GM19467 (cell line): ENCODE results near the gene TSSK6.
"Not testable (repeated sequence)": the region's sequence is repeated elsewhere in the genome, so short reads cannot be mapped to it uniquely, and the experiment has no call there.

ENCODE experiments used
- ATAC-seq: cut with Tn5 transposase; IDR thresholded peaks from one replicate; pipeline ENCODE4 v1.9.1; 2021; ENCODE audit warnings: mild to moderate bottlenecking, moderate library complexity; ENCODE audit not compliant: unreplicated experiment

The TSSK6 gene

DNA sequence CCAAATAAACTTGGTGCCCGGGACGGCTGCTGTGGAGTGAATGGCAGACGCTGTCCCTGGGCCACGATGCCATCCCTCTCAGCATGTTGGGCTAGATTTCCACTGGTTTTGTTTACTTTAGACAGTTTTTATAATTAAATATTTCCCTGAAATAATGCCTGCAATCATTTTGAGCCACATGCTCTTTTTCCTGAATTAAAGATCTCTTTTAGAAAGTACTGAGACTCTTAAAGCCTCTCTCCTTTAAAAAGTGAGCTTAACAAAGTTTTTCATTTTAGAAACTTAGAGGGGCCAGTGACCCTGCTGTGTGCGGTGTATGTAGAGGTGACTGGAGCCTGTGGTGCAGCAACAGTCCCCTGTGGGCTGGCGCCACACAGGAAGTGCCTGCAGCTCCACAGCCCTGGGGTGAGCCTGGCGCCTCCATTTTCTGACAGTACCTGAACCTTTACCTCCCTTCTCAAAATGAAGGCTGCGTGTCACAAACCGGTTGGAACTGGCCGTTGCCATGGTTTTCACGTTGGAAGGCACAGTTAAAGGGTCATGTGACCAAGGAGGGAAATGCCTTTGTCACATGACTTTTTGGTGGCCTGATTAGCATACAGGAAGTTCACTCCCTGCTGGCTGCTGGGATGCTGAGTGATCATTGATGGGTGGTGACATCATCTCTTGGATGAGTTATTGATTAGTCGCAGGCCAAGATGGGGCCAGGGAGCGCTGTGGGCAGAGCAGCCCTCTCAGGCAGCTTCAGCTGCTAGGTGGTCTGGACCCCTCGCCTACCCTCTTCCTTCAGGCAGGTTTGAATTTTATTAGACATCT is 26.3 kb downstream of the TSSK6 start:
- peak; percentile 57 for ATAC-seq

GRCh38 chr19:19487950-19488874 is 27.1 kb downstream of the TSSK6 start:
- ATAC-seq, result no peak

DNA sequence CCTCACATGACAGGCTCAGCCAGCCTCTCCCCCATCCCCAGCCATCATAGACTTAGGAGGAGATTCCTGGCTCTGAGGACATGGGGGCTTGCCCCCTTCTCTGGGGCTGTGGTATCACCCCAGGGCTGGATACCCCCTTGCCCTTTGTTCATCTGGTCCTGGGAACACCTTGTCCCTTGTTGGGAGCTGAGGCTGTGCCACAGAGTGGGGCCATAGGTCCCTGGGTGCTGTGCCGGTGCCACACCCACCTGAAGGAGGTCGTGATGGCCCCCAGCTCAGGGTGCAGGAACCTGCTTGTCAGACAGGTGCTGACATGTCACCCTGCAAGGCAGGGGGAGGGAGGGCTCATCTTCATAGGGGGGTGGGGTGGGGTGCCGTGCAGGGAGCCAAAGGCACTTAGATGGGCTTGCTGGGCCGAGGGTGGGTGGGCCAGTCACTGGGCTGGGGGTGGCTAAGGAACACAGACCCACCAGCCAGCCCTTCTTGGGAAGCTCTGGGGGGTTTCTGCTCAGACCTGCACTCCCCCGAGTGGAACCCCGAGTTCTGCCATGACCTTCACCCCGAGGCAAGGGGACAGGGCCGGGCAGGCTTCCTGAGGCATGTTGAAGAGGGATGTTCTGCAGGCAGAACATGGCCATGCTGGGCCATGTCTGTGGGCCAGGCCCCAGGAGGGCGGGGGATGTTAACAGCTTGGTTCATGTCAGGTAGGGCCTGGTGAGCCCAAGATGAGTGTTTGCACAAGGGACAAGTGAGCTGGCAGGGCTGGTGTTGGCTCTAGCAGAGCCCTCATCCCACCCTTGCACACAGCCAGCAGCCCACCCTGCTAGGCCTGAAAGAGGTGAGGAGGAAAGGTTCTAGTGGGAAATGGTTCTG is 28.0 kb downstream of the TSSK6 start:
- no peak for ATAC-seq

DNA sequence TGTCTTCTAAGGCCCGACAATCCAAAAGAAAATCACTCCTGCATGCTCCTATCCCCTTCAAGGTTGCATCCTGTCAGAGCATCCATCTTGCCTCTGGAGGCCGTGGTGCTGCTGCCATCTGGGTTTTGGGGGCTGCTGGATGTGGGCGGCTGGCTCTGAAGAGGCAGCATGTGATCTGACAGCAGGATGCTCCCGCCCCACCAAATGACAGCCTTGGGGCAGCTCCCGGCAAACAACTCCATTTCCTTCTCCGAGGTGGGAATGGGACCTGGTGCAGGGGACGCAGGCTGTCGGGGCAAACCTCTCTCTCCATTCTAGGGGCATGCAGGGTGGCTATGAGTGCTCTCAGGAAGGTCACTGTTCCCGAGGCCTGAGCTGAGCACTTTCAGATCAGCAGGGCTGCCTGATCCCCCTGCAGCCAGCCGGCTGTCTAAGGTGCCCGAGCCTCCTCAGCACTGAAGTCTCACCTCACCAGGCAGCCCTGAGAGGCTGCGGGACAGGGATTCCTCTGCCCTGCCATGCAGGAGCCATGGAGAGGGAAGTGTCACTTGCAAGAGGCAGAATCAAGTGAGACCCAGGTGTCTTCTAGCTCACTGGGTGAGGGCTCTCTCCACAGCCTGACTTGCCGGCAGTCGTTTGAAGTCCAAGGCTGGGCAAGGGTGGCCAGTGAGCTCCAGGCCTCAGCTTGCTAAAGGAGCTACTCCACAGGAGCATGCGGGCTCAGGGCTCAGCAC is 28.8 kb downstream of the TSSK6 start:
- no peak for ATAC-seq

- no peak for ATAC-seq
Observed at GRCh38 chr19:19485998-19486290, 29.4 kb downstream of the TSSK6 start.

GRCh38 chr19:19485161-19485997 is 30.0 kb downstream of the TSSK6 start:
- no peak for ATAC-seq

- no peak for ATAC-seq
Observed at GRCh38 chr19:19482809-19483596, 32.3 kb downstream of the TSSK6 start.

GRCh38 chr19:19480688-19481087 is 34.7 kb downstream of the TSSK6 start:
- no peak for ATAC-seq

DNA sequence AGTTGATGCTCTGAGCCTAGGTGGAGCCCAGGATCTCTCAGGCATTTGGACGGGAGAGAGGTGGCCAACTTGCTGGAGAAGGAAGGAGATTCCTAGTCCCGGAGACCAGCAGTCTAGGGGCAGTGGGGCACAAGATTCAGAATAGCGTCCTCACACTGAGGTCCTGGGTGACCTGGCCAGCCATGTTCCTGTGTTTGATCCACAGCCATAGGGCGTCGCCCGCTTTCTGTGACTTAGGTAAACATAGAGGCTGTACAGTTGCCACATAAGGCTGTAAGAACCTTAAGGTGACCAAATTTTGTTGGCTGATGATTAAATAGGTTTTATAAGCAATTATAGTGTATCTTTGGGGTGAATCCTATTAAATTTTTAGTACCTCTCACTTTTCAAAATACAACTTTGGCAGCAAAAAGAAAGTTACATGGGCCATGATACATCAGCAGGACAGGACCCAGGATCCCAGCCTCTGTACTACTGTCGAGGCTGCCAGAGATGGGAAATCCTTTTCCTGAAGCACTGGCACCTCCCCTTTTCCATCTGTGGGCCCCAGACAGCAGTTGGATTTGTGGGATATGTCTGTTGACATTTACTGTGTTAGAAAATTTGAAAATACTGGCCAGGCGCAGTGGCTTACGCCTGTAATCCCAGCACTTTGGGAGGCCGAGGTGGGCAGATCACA is 37.5 kb downstream of the TSSK6 start:
- no peak for ATAC-seq

GRCh38 chr19:19475849-19476828 is 39.2 kb downstream of the TSSK6 start:
- ATAC-seq, result no peak

DNA sequence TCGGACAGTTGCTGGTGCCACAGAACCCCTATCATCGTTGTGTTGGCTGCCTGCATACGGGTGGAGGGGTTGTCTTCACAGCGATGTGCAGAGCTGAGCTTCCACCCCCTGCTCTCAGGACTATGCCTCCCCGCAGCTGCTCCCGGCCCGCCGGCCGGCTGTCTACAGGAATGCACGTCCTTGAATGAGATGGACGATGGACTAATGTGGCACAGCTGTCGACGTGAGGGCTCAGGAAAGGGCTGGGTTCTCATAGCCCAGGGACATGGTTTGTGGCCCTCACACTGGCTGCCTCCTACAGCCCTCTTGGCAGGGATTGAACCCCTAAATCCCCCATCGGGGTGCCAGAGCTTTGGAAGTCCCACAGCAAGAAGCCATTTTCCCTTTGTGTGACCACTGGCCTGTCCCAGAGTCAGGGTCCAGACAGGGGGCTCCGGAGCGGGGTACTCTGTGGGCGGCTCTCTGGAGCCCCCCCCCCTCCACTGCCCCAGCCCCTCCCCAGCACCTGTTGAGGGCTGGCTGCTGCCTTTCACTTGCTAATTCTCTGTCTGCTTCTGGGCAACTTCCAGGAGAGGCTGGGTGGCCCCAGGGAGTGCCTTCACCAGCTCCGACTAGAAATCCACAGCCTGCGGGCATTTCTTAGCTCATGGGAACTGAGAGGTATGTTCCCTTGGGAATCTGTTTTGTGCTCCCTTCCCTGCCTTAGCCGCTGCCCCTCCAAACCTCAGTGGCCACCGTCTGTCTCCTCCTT is 40.2 kb downstream of the TSSK6 start:
- ATAC-seq, result no peak

DNA sequence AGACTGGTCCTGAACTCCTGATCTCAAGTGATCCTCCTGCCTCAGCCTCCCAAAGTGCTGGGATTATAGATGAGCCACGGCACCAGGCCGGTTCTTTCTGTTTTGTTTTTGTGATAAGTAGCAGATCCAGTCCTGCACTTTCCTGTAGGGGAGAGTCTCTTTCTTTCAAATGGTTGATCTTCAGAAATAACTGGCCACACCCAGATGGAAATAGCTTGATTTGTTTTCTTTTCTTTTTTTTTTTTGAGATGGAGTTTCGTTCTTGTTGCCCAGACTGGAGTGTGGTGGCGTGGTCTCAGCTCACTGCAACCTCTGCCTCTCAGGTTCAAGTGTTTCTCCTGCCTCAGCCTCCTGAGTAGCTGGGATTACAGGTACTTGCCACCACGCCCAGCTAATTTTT is 43.2 kb downstream of the TSSK6 start:
- not testable (repeated sequence) for ATAC-seq

GRCh38 chr19:19471682-19472081 is 43.7 kb downstream of the TSSK6 start:
- no peak for ATAC-seq

DNA sequence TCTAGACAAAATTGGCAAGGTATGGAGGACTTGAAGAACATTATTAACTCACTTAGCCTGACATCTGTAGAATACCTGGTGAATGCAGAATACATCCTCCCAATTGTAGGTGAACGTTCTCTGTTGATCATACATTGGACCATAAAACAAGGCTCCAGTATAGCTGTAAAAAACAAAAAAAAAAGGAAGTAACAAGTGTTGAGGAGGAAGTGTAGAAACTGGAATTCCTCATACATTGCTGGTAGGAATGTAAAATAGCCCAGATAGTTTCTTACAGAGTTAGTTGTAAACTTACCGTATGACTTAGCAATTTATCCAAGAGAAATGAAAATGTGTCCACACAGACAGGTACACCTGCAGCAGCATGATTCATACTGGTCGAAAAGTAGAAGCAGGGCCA is 44.8 kb downstream of the TSSK6 start:
- ATAC-seq, result no peak

- ATAC-seq, result no peak
Observed at GRCh38 chr19:19468424-19469050, 46.8 kb downstream of the TSSK6 start.

DNA sequence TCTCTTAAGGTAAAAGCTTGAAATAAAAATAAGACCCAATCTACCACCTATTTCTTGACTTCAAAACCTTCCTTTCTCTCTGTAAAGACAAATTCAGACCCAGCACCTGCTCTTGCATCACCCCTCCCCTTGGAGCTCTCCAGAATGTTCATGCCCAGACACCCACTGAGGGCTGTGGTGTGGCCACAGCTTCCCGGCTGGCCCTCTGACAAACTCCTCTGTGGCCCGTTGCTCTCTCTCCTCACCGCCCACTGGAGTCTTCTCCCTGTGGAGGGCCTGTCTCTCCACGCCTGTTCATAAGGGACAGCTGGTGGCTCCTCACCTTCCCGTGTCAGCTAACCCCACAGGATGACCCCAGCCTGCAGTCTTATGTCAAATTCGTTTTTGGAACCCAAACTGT is 49.1 kb downstream of the TSSK6 start:
- no peak for ATAC-seq
